Ishikawa (cell line): Measurements from ENCODE around the gene RIBC2.

ENCODE experiments used
- CEBPB ChIP-seq: IDR thresholded peaks from 2 replicates; pipeline ENCODE4 v1.6.1; 2012
- CREB1 ChIP-seq: IDR thresholded peaks from 2 replicates; pipeline ENCODE4 v1.6.1; 2012; ENCODE audit warnings: low read depth
- EGR1 ChIP-seq: IDR thresholded peaks from 2 replicates; pipeline ENCODE4 v1.6.1; 2012
- EP300 ChIP-seq: IDR thresholded peaks from 2 replicates; pipeline ENCODE4 v1.6.1; 2012; ENCODE audit warnings: borderline replicate concordance
- FOXM1 ChIP-seq: IDR thresholded peaks from 2 replicates; pipeline ENCODE4 v1.6.1; 2012; ENCODE audit warnings: low read depth, borderline replicate concordance
- NFIC ChIP-seq: IDR thresholded peaks from 2 replicates; pipeline ENCODE4 v1.6.1; 2012
- RAD21 ChIP-seq: IDR thresholded peaks from 2 replicates; pipeline ENCODE4 v1.6.1; 2012; ENCODE audit warnings: low read depth
- REST ChIP-seq: IDR thresholded peaks from 2 replicates; pipeline ENCODE4 v1.6.1; 2012; ENCODE audit warnings: low read depth, mild to moderate bottlenecking
- TAF1 ChIP-seq: IDR thresholded peaks from 2 replicates; pipeline ENCODE4 v1.6.1; 2012; ENCODE audit warnings: low read depth, mild to moderate bottlenecking
- TCF12 ChIP-seq: IDR thresholded peaks from 2 replicates; pipeline ENCODE4 v1.6.1; 2012; ENCODE audit warnings: low read depth
- TEAD4 ChIP-seq: IDR thresholded peaks from 2 replicates; pipeline ENCODE4 v1.6.1; 2012
- USF1 ChIP-seq: IDR thresholded peaks from 2 replicates; pipeline ENCODE4 v1.6.1; 2012
- YY1 ChIP-seq: IDR thresholded peaks from 2 replicates; pipeline ENCODE4 v1.6.1; 2012; ENCODE audit warnings: low read depth
- ZBTB7A ChIP-seq: IDR thresholded peaks from 2 replicates; pipeline ENCODE4 v1.6.1; 2012; ENCODE audit warnings: low read depth
- TF ChIP-seq, protein P1 (sequence below): IDR thresholded peaks from 2 replicates; pipeline ENCODE4 v1.6.1; 2012

RIBC2 gene

GRCh38 chr22:45455621-45456020, 42.1 kb downstream of the RIBC2 start:
- TF ChIP-seq RAD21: no peak
- no peak for TF ChIP-seq REST
- no peak for TF ChIP-seq EP300
- TF ChIP-seq ZBTB7A: no peak
- no peak for TF ChIP-seq USF1
- TF ChIP-seq CREB1: no peak
- no peak for TF ChIP-seq TAF1
- no peak for TF ChIP-seq YY1
- TF ChIP-seq FOXM1: no peak
- no peak for TF ChIP-seq EGR1
- TF ChIP-seq CEBPB: no peak
- TF ChIP-seq, protein P1, sequence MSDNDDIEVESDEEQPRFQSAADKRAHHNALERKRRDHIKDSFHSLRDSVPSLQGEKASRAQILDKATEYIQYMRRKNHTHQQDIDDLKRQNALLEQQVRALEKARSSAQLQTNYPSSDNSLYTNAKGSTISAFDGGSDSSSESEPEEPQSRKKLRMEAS: no peak

GRCh38 chr22:45456811-45457210, 43.3 kb downstream of the RIBC2 start:
- no peak for TF ChIP-seq TEAD4
- TF ChIP-seq CEBPB: no peak
- no peak for TF ChIP-seq TAF1
- TF ChIP-seq NFIC: no peak

- TF ChIP-seq USF1 (no peak), ZBTB7A (no peak), YY1 (no peak), CEBPB (no peak), RAD21 (no peak), EGR1 (no peak), FOXM1 (no peak), NFIC (no peak), TEAD4 (no peak), TAF1 (no peak), TCF12 (no peak), REST (no peak), CREB1 (no peak), EP300 (no peak)
Measured at GRCh38 chr22:45458532-45458931, 45.0 kb downstream of the RIBC2 start.

DNA sequence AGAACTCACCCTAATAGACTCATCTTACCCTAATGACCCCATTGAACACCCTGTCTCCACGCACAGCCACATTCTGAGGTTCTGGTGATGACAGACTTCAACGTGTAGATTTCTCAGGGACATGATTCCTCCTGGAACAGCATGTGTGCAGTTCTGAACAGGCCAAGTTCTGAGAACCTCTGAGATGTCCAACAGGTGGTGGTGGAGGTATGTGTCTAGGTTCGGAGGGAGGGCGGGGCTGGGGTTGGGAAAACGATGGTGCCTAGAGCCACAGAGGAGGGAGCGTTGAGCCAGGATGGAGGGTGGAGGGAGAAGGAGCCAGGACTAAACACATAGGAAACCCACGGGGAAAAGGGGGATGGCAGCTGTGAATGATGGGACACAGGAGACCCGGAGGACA, 45.7 kb downstream of the RIBC2 start:
- no peak for TF ChIP-seq NFIC
- no peak for TF ChIP-seq ZBTB7A
- TF ChIP-seq USF1: no peak
- no peak for TF ChIP-seq TEAD4
- no peak for TF ChIP-seq EP300
- TF ChIP-seq YY1: no peak
- TF ChIP-seq TCF12: no peak
- TF ChIP-seq CREB1: no peak
- TF ChIP-seq EGR1: no peak
- TF ChIP-seq CEBPB: no peak
- TF ChIP-seq TAF1: no peak
- TF ChIP-seq, protein P1: no peak
- no peak for TF ChIP-seq FOXM1

- TF ChIP-seq TCF12 (no peak), FOXM1 (no peak), EP300 (no peak), USF1 (no peak), RAD21 (no peak), CREB1 (no peak), REST (no peak), TAF1 (no peak), CEBPB (no peak), ZBTB7A (no peak), TEAD4 (no peak), EGR1 (no peak), NFIC (no peak), YY1 (no peak)
- TF ChIP-seq, protein P1: no peak
Measured at GRCh38 chr22:45460288-45461109, 47.0 kb downstream of the RIBC2 start.
